Measurements from ENCODE around the gene RHOF. TPM values are rescaled to one million over a fixed set of nuclear protein-coding genes. Genes with fewer than 3 reads are reported as not detected.

The RHOF gene
- total and polyA plus RNA-seq, 9 donors: 3.7 to 37.3 (median 15.8) TPM

- Histone ChIP-seq H3K4me1 (ENCODE audit: insufficient read depth) (peaks cover 8% of the 10 kb centered on the region), H3K9me3 (no peaks in the 10 kb centered on the region), H3K27ac (no peak overlapping the region), H3K36me3 (no peaks in the 10 kb centered on the region), H3K27me3 (no peaks in the 10 kb centered on the region), H3K4me3 (no peak overlapping the region)
- intact Hi-C loops (cut with DNase I): loop anchor here in 1 of 4 donors (10.0 kb wide), 1 partner anchor 317 kb away; no protein-coding TSS in a partner anchor
- no peak for DNase-seq
- WGBS, 3 donors: 77 to 82% (median 78%) methylated on average over 14 of the region's 14 CpGs
- TF ChIP-seq EP300 (IDR thresholded peaks at IDR 0.05): no peak
- TF ChIP-seq CTCF (IDR thresholded peaks at IDR 0.05): no peak
- no peak for TF ChIP-seq POLR2A (IDR thresholded peaks at IDR 0.05)
Observed at GRCh38 chr12:121807642-121808347, 14.3 kb upstream of the RHOF start.

GRCh38 chr12:121806546-121807423 is 13.3 kb upstream of the RHOF start:
- Histone ChIP-seq H3K27ac (peak overlapping the region in 1 of 2 donors; percentile 25), H3K4me3 (peak overlapping the region; percentile 77), H3K4me1 (ENCODE audit: insufficient read depth) (peaks cover 8% of the 10 kb centered on the region), H3K9me3 (no peaks in the 10 kb centered on the region), H3K36me3 (no peaks in the 10 kb centered on the region), H3K27me3 (no peaks in the 10 kb centered on the region)
- TF ChIP-seq EP300 (IDR thresholded peaks at IDR 0.05): no peak
- no peak for TF ChIP-seq CTCF (IDR thresholded peaks at IDR 0.05)
- no peak for TF ChIP-seq POLR2A (IDR thresholded peaks at IDR 0.05)
- intact Hi-C loops (cut with DNase I): loop anchor here in 1 of 4 donors (10.0 kb wide), 1 partner anchor 318 kb away; no protein-coding TSS in a partner anchor
- DNase-seq: peak in 2 of 5 donors; percentile 8 to 19
- WGBS, 3 donors: 29 to 33% (median 31%) methylated on average over 21 of the region's 21 CpGs

- H3K27ac ChIP-seq: peak overlapping the region in 1 of 2 donors; percentile 25
- peaks cover 8% of the 10 kb centered on the region for H3K4me1 ChIP-seq (ENCODE audit: insufficient read depth)
- peak overlapping the region; percentile 77 for H3K4me3 ChIP-seq
- H3K27me3 ChIP-seq: no peaks in the 10 kb centered on the region
- no peaks in the 10 kb centered on the region for H3K9me3 ChIP-seq
- H3K36me3 ChIP-seq: no peaks in the 10 kb centered on the region
- TF ChIP-seq EP300 (IDR thresholded peaks at IDR 0.05) (no peak), POLR2A (IDR thresholded peaks at IDR 0.05) (no peak), CTCF (IDR thresholded peaks at IDR 0.05) (no peak)
- WGBS, 3 donors: 3 to 8% (median 5%) methylated on average over 16 of the region's 16 CpGs
- DNase-seq: peak in 2 of 5 donors; percentile 12 to 29
- intact Hi-C loops (cut with DNase I): loop anchor here in 1 of 4 donors (10.0 kb wide), 1 partner anchor 319 kb away; no protein-coding TSS in a partner anchor
Observed at GRCh38 chr12:121806009-121806545, 12.6 kb upstream of the RHOF start.
